ENCODE results near the gene ASB5.
"Not testable (repeated sequence)": the region's sequence is repeated elsewhere in the genome, so short reads cannot be mapped to it uniquely, and the experiment has no call there.

The ASB5 gene

GRCh38 chr4:176268963-176269362 is at the start of gene ASB5:
Gene ASB5, minus strand, starts transcription at chr4:176269222. Its CDS starts 114 bp downstream, at chr4:176269108.
- no peak for DNase-seq (ENCODE audit: low read depth)

- DNase-seq (ENCODE audit: low read depth): no peak
These were observed 44.7 kb upstream of the ASB5 start for GRCh38 chr4:176313596-176314336.

- DNase-seq (ENCODE audit: low read depth): no peak
These were observed 40.8 kb upstream of the ASB5 start for GRCh38 chr4:176309772-176310171.

GRCh38 chr4:176309046-176309445 is 40.0 kb upstream of the ASB5 start:
- no peak for DNase-seq (ENCODE audit: low read depth)

GRCh38 chr4:176308441-176308840 is 39.4 kb upstream of the ASB5 start:
- no peak for DNase-seq (ENCODE audit: low read depth)

GRCh38 chr4:176307666-176307930 is 38.6 kb upstream of the ASB5 start:
- no peak for DNase-seq (ENCODE audit: low read depth)

GRCh38 chr4:176306837-176307665 is 38.0 kb upstream of the ASB5 start:
- no peak for DNase-seq (ENCODE audit: low read depth)

- no peak for DNase-seq (ENCODE audit: low read depth)
These were observed 34.9 kb upstream of the ASB5 start for GRCh38 chr4:176303938-176304337.

GRCh38 chr4:176302283-176303275 is 33.6 kb upstream of the ASB5 start:
- DNase-seq (ENCODE audit: low read depth): peak; percentile 90

- no peak for DNase-seq (ENCODE audit: low read depth)
These were observed 31.5 kb upstream of the ASB5 start for GRCh38 chr4:176300565-176300964.

- no peak for DNase-seq (ENCODE audit: low read depth)
These were observed 31.0 kb upstream of the ASB5 start for GRCh38 chr4:176300036-176300435.

GRCh38 chr4:176298664-176299063 is 29.6 kb upstream of the ASB5 start:
- no peak for DNase-seq (ENCODE audit: low read depth)

- not testable (repeated sequence) for DNase-seq (ENCODE audit: low read depth)
These were observed 26.9 kb upstream of the ASB5 start for GRCh38 chr4:176295907-176296306.

GRCh38 chr4:176293660-176294059 is 24.6 kb upstream of the ASB5 start:
- no peak for DNase-seq (ENCODE audit: low read depth)

GRCh38 chr4:176292920-176293319 is 23.9 kb upstream of the ASB5 start:
- no peak for DNase-seq (ENCODE audit: low read depth)

GRCh38 chr4:176291748-176292147 is 22.7 kb upstream of the ASB5 start:
- no peak for DNase-seq (ENCODE audit: low read depth)

- no peak for DNase-seq (ENCODE audit: low read depth)
These were observed 21.5 kb upstream of the ASB5 start for GRCh38 chr4:176290520-176290919.

- no peak for DNase-seq (ENCODE audit: low read depth)
These were observed 20.5 kb upstream of the ASB5 start for GRCh38 chr4:176289561-176289960.

- DNase-seq (ENCODE audit: low read depth): no peak
These were observed 19.0 kb upstream of the ASB5 start for GRCh38 chr4:176288020-176288419.

- no peak for DNase-seq (ENCODE audit: low read depth)
These were observed 18.5 kb upstream of the ASB5 start for GRCh38 chr4:176287546-176287945.

- no peak for DNase-seq (ENCODE audit: low read depth)
These were observed 17.7 kb upstream of the ASB5 start for GRCh38 chr4:176286728-176287127.

- DNase-seq (ENCODE audit: low read depth): not testable (repeated sequence)
These were observed 10.5 kb upstream of the ASB5 start for GRCh38 chr4:176279560-176279959.
